Thymus (tissue), 11 donors: ENCODE measurements around the gene PDE4B. TPM values are rescaled to one million over a fixed set of nuclear protein-coding genes. Genes with fewer than 3 reads are reported as not detected.

Experiments used
- DNase-seq, 9 donors: peaks; one replicate each; pipeline ENCODE4 v3.0.0-alpha.2; 2013; ENCODE audit warnings: low spot score in 9 of 9, low read depth in 6 of 9, missing footprints in 1 of 9
- H3K27ac ChIP-seq, 2 donors: one replicate each; pipeline ENCODE4 v1.5.1; 2013; ENCODE audit warnings: control low read depth in 1 of 2, low read depth in 1 of 2, low read length in 1 of 2, mild to moderate bottlenecking in 1 of 2, moderate library complexity in 1 of 2
- H3K27me3 ChIP-seq, 2 donors: one replicate each; pipeline ENCODE4 v1.5.1; 2013; ENCODE audit warnings: low read length in 1 of 2; ENCODE audit not compliant: control insufficient read depth in 2 of 2, insufficient read depth in 1 of 2
- H3K36me3 ChIP-seq, 2 donors: one replicate each; pipeline ENCODE4 v1.5.1; 2013; ENCODE audit warnings: low read length in 1 of 2, mild to moderate bottlenecking in 1 of 2, moderate library complexity in 1 of 2; ENCODE audit not compliant: control insufficient read depth in 2 of 2, insufficient read depth in 2 of 2
- H3K4me1 ChIP-seq, 2 donors: one replicate each; pipeline ENCODE4 v1.5.1; 2013; ENCODE audit warnings: low read length in 2 of 2; ENCODE audit not compliant: control insufficient read depth in 2 of 2, insufficient read depth in 2 of 2
- H3K4me3 ChIP-seq, 2 donors: one replicate each; pipeline ENCODE4 v1.5.1; 2013; ENCODE audit warnings: low read length in 2 of 2, control low read depth in 1 of 2, mild to moderate bottlenecking in 1 of 2
- H3K9me3 ChIP-seq, 2 donors: one replicate each; pipeline ENCODE4 v1.5.1; 2013; ENCODE audit warnings: low read length in 1 of 2, mild to moderate bottlenecking in 1 of 2; ENCODE audit not compliant: control insufficient read depth in 2 of 2, insufficient read depth in 1 of 2
- WGBS: extraction: QIAGEN DNeasy Blood & Tissue Kit; methylation state at CpG from one replicate; pipeline ENCODE4 v1.1.7; 2013; 5-methylcytosine and 5-hydroxymethylcytosine counted together
- polyA plus RNA-seq: library from polyadenylated mRNA; stranded (reverse); fragments of 200-250 nt; gene quantifications from one replicate; pipeline ENCODE4 v1.2.3, GENCODE V29; 2013
- total RNA-seq: library from RNA; stranded (reverse); fragments of 120-200 nt; gene quantifications from one replicate; pipeline ENCODE4 v1.2.4, GENCODE V29; 2013
- donor health status: healthy.

The PDE4B gene
- total and polyA plus RNA-seq, 2 donors = 9.9 to 10.9 TPM

DNA sequence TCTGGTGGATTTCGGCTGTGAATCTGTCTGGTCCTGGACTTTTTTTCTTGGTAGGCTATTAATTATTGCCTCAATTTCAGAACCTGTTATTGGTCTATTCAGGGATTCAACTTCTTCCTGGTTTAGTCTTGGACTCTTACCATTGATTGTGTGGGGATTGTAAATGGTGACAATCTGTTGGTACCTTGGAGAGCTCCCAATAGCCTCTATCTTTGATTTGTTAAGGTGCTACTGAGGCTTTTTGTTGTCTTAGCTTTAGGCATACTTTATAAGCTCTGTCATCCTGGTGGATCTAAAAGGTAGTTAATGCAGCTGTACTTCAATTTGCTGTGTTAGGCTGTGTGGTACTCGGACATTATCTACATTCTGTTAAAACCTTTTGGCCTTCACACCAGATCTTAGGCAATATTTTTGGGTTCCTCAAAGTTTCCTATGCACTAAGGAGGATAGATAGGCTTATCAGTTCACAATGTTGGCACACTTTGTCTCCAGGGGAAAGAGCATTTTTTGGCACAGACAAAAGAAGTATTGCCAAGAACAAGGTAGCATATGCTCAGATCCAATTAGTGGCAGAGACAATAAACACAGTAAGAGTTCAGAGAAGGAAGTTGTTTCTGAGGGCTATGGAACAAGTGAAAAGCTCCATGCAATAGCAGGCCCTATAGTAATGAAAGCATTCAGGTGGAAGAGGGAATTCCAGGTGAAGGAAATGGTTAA is 230.4 kb downstream of the PDE4B start:
- no peaks in the 10 kb centered on the region for H3K4me1 ChIP-seq
- H3K9me3 ChIP-seq = no peaks in the 10 kb centered on the region
- WGBS = 95% methylated on average over 2 of the region's 2 CpGs
- no peak overlapping the region for H3K4me3 ChIP-seq
- no peak overlapping the region for H3K27ac ChIP-seq
- no peaks in the 10 kb centered on the region for H3K36me3 ChIP-seq
- peak in 1 of 9 donors; percentile 31 for DNase-seq
- H3K27me3 ChIP-seq = no peaks in the 10 kb centered on the region

DNA sequence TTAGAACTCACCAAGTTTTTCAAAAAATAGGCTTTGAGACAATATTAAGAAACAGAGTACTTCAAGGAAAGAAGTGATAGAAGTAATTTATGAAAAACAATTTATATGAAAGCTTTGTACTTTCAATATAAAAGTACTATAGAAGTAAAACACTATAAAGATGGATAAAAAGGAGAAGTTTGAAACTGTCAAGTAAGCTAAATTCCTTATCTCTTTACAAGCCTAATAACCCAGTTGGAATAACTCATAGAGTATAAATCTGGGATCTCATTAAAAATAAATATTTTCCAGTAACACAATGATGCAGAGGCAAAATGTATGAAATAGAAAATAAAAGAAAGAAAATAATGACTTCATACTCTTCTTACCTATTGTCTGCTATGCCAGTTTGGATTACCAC is 232.5 kb downstream of the PDE4B start:
- H3K4me3 ChIP-seq = no peak overlapping the region
- no peaks in the 10 kb centered on the region for H3K36me3 ChIP-seq
- no peak for DNase-seq
- H3K27me3 ChIP-seq = no peaks in the 10 kb centered on the region
- no peak overlapping the region for H3K27ac ChIP-seq
- H3K9me3 ChIP-seq = no peaks in the 10 kb centered on the region
- H3K4me1 ChIP-seq = no peaks in the 10 kb centered on the region

DNA sequence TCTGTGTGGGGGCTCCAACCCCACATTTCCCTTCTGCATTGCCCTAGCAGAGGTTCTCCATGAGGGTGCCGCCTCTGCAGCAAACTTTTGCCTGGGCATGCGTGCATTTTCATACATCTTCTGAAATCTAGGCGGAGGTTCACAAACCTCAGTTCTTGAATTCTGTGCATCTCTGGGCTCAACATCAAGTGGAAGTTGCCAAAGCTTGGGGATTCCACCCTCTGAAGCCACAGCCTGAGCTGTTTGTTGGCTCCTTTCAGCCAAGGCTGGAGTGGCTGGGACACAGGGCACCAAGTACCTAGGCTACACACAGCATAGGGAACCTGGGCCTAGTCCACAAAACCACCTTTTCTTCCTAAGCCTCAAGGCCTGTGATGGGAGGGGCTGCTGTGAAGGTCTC is 235.3 kb downstream of the PDE4B start:
- Histone ChIP-seq H3K4me1 (no peaks in the 10 kb centered on the region), H3K4me3 (no peak overlapping the region), H3K27ac (no peak overlapping the region), H3K9me3 (no peaks in the 10 kb centered on the region), H3K27me3 (no peaks in the 10 kb centered on the region), H3K36me3 (no peaks in the 10 kb centered on the region)
- 98% methylated on average over 3 of the region's 3 CpGs for WGBS
- no peak for DNase-seq

DNA sequence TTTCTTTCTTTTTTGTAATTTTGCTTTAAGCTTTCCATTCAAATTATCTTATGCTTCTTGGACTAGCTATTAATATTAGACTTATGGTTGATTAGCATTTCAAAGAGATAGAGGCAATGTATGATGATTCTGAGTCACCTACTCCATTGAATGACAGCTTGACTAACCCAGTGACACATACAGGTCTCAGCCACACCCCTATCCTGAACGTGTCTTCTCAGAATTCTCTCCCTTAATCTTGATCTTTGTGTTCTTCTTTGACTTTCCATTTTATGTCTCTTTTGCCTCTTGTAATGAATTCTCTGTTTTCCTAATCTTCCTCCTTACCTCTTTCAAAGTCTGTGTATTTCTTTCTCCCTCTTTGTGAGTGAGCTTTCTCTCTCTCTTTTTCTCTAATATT is 241.1 kb downstream of the PDE4B start:
- no peaks in the 10 kb centered on the region for H3K4me1 ChIP-seq
- no peaks in the 10 kb centered on the region for H3K9me3 ChIP-seq
- no peaks in the 10 kb centered on the region for H3K27me3 ChIP-seq
- WGBS = 42% methylated on average over 1 of the region's 1 CpG
- H3K36me3 ChIP-seq = no peaks in the 10 kb centered on the region
- H3K4me3 ChIP-seq = no peak overlapping the region
- no peak for DNase-seq
- H3K27ac ChIP-seq = no peak overlapping the region

DNA sequence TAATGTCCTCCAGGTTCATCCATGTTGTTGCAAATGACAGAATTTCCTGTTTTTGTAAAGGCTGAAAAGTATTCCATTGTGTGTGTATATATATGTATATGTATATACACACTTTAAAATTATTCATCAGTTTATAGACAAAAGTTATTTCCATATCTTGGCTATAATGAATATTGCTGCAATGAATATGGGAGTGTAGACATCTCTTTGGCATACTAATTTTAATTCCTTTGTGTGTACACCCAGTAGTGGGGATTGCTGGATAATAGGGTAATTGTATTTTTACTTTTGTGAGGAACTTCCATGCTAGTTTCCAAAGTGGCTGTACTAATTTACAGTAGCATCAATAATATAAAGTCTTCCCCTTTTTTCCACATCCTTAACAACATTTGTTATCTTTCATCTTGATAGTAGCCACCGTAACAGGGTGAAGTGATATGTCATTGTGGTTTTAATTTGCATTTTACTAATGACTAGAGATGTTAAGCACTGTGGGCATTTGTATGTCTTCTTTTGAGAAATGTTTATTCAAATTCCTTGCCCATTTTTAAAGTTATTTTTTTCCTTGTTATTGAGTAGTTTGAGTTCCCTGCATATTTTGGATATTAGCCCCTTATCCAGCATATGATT is 243.0 kb downstream of the PDE4B start:
- Histone ChIP-seq H3K4me1 (no peaks in the 10 kb centered on the region), H3K27me3 (no peaks in the 10 kb centered on the region), H3K4me3 (no peak overlapping the region), H3K9me3 (no peaks in the 10 kb centered on the region), H3K36me3 (no peaks in the 10 kb centered on the region), H3K27ac (no peak overlapping the region)
- WGBS = 24% methylated on average over 1 of the region's 1 CpG
- no peak for DNase-seq

DNA sequence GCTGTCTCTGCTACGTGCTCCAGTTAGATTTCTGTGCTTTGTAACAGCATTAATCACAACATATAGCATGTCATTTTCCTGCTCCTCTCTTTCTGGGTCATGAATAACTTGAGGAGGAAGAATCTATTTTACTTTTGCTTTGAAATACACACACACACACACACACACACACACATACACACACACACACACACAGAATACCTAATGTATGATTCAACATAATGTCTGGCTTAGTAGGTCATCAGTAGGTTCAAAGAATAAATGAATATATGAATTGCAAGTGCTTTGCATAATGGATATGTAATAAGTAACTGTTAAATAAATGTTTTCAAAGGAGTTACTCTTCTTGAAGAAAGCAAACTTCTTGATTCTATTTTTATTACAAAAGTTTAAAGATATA is 249.0 kb downstream of the PDE4B start:
- no peak overlapping the region for H3K27ac ChIP-seq
- H3K4me3 ChIP-seq = no peak overlapping the region
- H3K9me3 ChIP-seq = no peaks in the 10 kb centered on the region
- DNase-seq = no peak
- no peaks in the 10 kb centered on the region for H3K27me3 ChIP-seq
- no peaks in the 10 kb centered on the region for H3K4me1 ChIP-seq
- WGBS = 90% methylated on average over 1 of the region's 1 CpG
- H3K36me3 ChIP-seq = no peaks in the 10 kb centered on the region

DNA sequence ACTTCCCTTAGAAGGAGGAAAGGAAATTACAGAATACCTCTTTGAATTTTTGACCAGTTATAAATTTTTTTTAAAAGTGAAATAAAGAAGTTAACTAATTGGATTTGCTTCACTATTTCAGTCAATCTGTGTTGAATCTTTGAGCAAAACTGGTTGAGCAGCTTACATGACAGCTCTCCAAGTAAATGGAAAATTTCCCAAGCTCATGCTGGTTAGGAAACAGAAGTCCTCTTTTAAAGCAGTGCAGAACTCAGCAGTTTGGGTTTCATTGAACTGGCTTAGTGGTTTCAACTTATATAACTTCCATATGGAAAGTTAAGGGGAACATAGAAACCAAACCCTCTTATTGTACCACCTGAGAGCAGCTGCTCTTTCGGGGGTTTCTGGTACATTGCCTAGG is 250.5 kb downstream of the PDE4B start:
- Histone ChIP-seq H3K27ac (no peak overlapping the region), H3K36me3 (no peaks in the 10 kb centered on the region), H3K4me3 (no peak overlapping the region), H3K27me3 (no peaks in the 10 kb centered on the region), H3K4me1 (no peaks in the 10 kb centered on the region), H3K9me3 (no peaks in the 10 kb centered on the region)
- DNase-seq = no peak
- WGBS = 99% methylated on average over 1 of the region's 1 CpG

DNA sequence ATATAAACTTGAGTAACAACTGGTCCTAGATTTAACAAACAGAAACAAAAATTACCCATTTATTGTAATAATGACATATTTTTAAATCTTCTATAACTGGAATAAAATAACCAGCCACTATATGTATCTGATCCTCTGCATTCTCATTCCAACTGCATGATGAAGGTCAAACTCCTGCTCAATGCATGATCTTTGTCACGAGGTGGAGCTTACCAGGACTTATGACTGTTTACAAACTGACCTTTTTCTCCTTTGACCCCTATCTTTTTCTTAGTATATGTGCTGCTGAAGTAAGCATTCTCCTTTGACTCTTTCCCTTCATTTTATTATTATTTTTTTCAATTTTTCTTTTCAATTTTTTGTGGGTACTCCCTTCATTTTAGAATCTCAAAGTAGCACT is 252.2 kb downstream of the PDE4B start:
- DNase-seq = no peak
- Histone ChIP-seq H3K27ac (no peak overlapping the region), H3K36me3 (no peaks in the 10 kb centered on the region), H3K9me3 (no peaks in the 10 kb centered on the region), H3K4me3 (no peak overlapping the region), H3K4me1 (no peaks in the 10 kb centered on the region), H3K27me3 (no peaks in the 10 kb centered on the region)
- 92% methylated on average over 1 of the region's 1 CpG for WGBS

DNA sequence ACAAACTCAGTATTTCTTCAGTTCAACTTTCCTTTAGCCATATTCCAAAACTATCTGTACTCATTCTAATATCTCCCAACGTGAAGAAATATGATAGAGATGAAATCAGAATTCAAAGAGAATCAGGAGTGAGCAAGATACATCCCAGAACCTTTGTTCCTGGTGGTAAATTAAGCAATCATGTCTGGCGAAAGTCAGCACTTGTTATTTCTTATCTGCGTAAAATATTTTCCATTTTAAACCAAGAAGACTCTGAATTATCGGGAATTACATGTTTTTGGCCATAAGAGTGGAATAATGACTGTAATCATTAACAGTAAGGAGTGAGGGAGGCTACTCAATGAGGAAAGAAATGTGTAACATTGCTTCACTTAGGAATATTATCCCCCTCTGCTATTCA is 253.7 kb downstream of the PDE4B start:
- H3K9me3 ChIP-seq = no peaks in the 10 kb centered on the region
- no peaks in the 10 kb centered on the region for H3K36me3 ChIP-seq
- no peaks in the 10 kb centered on the region for H3K4me1 ChIP-seq
- 90% methylated on average over 4 of the region's 4 CpGs for WGBS
- H3K4me3 ChIP-seq = no peak overlapping the region
- no peak for DNase-seq
- no peak overlapping the region for H3K27ac ChIP-seq
- H3K27me3 ChIP-seq = no peaks in the 10 kb centered on the region
